A204.1 (cell line): ENCODE measurements around the gene TTC39C.
"Not testable (repeated sequence)": the region's sequence is repeated elsewhere in the genome, so short reads cannot be mapped to it uniquely, and the experiment has no call there.

Source experiments
- FAIRE-seq: peaks from 2 replicates; lab custom pipeline; 2012; peaks lifted over from hg19 to GRCh38; lab: Jason Lieb, UNC

The TTC39C gene

GRCh38 chr18:24055009-24055804 lies 40.7 kb downstream of the TTC39C start:
- no peak for FAIRE-seq

GRCh38 chr18:24055878-24056277 lies 41.3 kb downstream of the TTC39C start:
- no peak for FAIRE-seq

GRCh38 chr18:24056506-24056905 lies 42.0 kb downstream of the TTC39C start:
- no peak for FAIRE-seq

GRCh38 chr18:24057804-24058203 lies 43.2 kb downstream of the TTC39C start:
- no peak for FAIRE-seq

- FAIRE-seq = not testable (repeated sequence)
Measured at GRCh38 chr18:24059385-24059784, 44.8 kb downstream of the TTC39C start.

GRCh38 chr18:24060644-24061043 lies 46.1 kb downstream of the TTC39C start:
- FAIRE-seq = no peak

GRCh38 chr18:24063121-24063731 lies 48.7 kb downstream of the TTC39C start:
- FAIRE-seq = no peak

- FAIRE-seq = no peak
Measured at GRCh38 chr18:24064391-24065100, 50.0 kb downstream of the TTC39C start.

- FAIRE-seq = no peak
Measured at GRCh38 chr18:24065906-24066305, 51.4 kb downstream of the TTC39C start.

GRCh38 chr18:24068945-24069693 lies 54.6 kb downstream of the TTC39C start:
- no peak for FAIRE-seq

GRCh38 chr18:24071029-24071428 lies 56.5 kb downstream of the TTC39C start:
- no peak for FAIRE-seq

- FAIRE-seq = no peak
Measured at GRCh38 chr18:24071779-24072178, 57.2 kb downstream of the TTC39C start.

- no peak for FAIRE-seq
Measured at GRCh38 chr18:24072743-24073142, 58.2 kb downstream of the TTC39C start.

GRCh38 chr18:24073791-24074190 lies 59.2 kb downstream of the TTC39C start:
- FAIRE-seq = no peak

GRCh38 chr18:24074757-24075156 lies 60.2 kb downstream of the TTC39C start:
- FAIRE-seq = not testable (repeated sequence)

GRCh38 chr18:24075767-24076597 lies 61.4 kb downstream of the TTC39C start:
- FAIRE-seq = no peak

GRCh38 chr18:24076950-24077349 lies 62.4 kb downstream of the TTC39C start:
- FAIRE-seq = no peak

GRCh38 chr18:24078391-24078790 lies 63.8 kb downstream of the TTC39C start:
- FAIRE-seq = no peak

GRCh38 chr18:24080861-24081260 lies 66.3 kb downstream of the TTC39C start:
- FAIRE-seq = no peak

- no peak for FAIRE-seq
Measured at GRCh38 chr18:24083550-24083949, 69.0 kb downstream of the TTC39C start.

GRCh38 chr18:24086082-24086481 lies 71.5 kb downstream of the TTC39C start:
- no peak for FAIRE-seq

GRCh38 chr18:24089076-24089475 lies 74.5 kb downstream of the TTC39C start:
- FAIRE-seq = no peak
